Peyer's patch (tissue), 4 donors: ENCODE results near the gene CPB2. TPM values are rescaled to one million over a fixed set of nuclear protein-coding genes. Genes with fewer than 3 reads are reported as not detected.
A peak's percentile ranks its signal among the peaks of the same experiment; 100 is the strongest.

Source experiments
- DNase-seq, 3 donors: peaks; one replicate each; pipeline ENCODE4 v3.0.0-alpha.2; 2017 to 2019
- H3K27ac ChIP-seq, 4 donors: fragments of 200-600 bp; sonication (generic); one replicate each; pipeline ENCODE4 v1.5.1; 2016 to 2019
- H3K27me3 ChIP-seq, 2 donors: fragments of 200-600 bp; sonication (generic); one replicate each; pipeline ENCODE4 v1.5.1; 2019
- H3K36me3 ChIP-seq, 3 donors: fragments of 200-600 bp; sonication (generic); one replicate each; pipeline ENCODE4 v1.5.1; 2016 to 2019
- H3K4me1 ChIP-seq, 4 donors: fragments of 200-600 bp; sonication (generic); one replicate each; pipeline ENCODE4 v1.5.1; 2016 to 2019
- H3K4me3 ChIP-seq, 4 donors: fragments of 200-600 bp; sonication (generic); 1 replicate in 3 of 4; 2 replicates in 1 of 4; pipeline ENCODE4 v1.5.1; 2016 to 2019; ENCODE audit warnings: mild to moderate bottlenecking in 1 of 4
- H3K9me3 ChIP-seq, 4 donors: fragments of 200-600 bp; sonication (generic); one replicate each; pipeline ENCODE4 v1.5.1; 2016 to 2019; ENCODE audit warnings: mild to moderate bottlenecking in 1 of 4
- CTCF ChIP-seq, 6 experiments: fragments of 450-650 bp in 4 of 6; fragments of 200-600 bp in 2 of 6; sonication (generic) in 1 of 6; IDR thresholded peaks; one replicate each; pipeline ENCODE4 v1.5.1; 2017 to 2019; ENCODE audit warnings: antibody characterized with exemption in 6 of 6, mild to moderate bottlenecking in 3 of 6, moderate library complexity in 1 of 6
- POLR2A ChIP-seq, 2 donors: fragments of 450-650 bp; IDR thresholded peaks; one replicate each; pipeline ENCODE4 v1.5.1; 2017; ENCODE audit warnings: antibody characterized with exemption in 2 of 2, mild to moderate bottlenecking in 2 of 2, moderate library complexity in 2 of 2
- total RNA-seq, 4 donors: library from RNA; depleted of rRNA; stranded (reverse); fragments of >200 nt; gene quantifications; one replicate each; pipeline ENCODE4 v1.1.0, GENCODE V29; 2016

Gene CPB2
- total RNA-seq, 4 donors from 2014 or later = not detected

DNA sequence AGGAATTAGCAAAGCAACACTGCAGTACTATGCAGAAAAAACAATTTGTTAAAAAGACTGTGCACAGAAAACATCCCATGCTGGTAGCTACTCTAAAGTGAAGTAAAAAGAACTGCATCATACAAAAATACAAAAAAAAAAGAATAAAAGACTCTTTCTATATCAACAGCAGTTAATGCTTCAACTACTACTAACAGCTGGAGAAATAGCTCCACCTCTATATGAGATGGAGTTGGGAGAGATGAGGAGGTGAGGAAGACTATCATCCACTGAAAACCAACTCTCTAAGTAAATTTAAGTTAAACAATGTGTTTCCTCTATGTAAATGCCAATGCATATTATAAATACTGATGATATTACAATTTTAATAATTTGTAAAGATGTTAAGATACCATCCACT is 54.1 kb downstream of the CPB2 start:
- no peak for DNase-seq
- Histone ChIP-seq H3K27me3 (no peaks in the 10 kb centered on the region), H3K27ac (no peak overlapping the region), H3K36me3 (no peaks in the 10 kb centered on the region), H3K9me3 (no peaks in the 10 kb centered on the region), H3K4me3 (peak overlapping the region in 1 of 4 donors; percentile 5), H3K4me1 (peaks cover 0 to 20% (median 3%) of the 10 kb centered on the region in 4 donors)
- no peak for TF ChIP-seq POLR2A (IDR thresholded peaks at IDR 0.05)

- H3K27ac ChIP-seq = no peak overlapping the region
- DNase-seq = no peak
- H3K4me3 ChIP-seq = no peak overlapping the region
- H3K9me3 ChIP-seq = no peaks in the 10 kb centered on the region
- peaks cover 0 to 14% (median 0%) of the 10 kb centered on the region in 3 donors for H3K36me3 ChIP-seq
- H3K27me3 ChIP-seq = no peaks in the 10 kb centered on the region
- no peak for TF ChIP-seq CTCF (IDR thresholded peaks at IDR 0.05)
- no peak for TF ChIP-seq POLR2A (IDR thresholded peaks at IDR 0.05)
- H3K4me1 ChIP-seq = no peaks in the 10 kb centered on the region
These were observed 59.4 kb downstream of the CPB2 start for GRCh38 chr13:46045424-46045823.

- Histone ChIP-seq H3K9me3 (no peaks in the 10 kb centered on the region), H3K36me3 (peaks cover 0 to 14% (median 0%) of the 10 kb centered on the region in 3 donors), H3K4me1 (no peaks in the 10 kb centered on the region), H3K4me3 (no peak overlapping the region), H3K27ac (no peak overlapping the region), H3K27me3 (no peaks in the 10 kb centered on the region)
- TF ChIP-seq CTCF (IDR thresholded peaks at IDR 0.05) (no peak), POLR2A (IDR thresholded peaks at IDR 0.05) (no peak)
- DNase-seq = no peak
These were observed 61.2 kb downstream of the CPB2 start for GRCh38 chr13:46043647-46044046.

DNA sequence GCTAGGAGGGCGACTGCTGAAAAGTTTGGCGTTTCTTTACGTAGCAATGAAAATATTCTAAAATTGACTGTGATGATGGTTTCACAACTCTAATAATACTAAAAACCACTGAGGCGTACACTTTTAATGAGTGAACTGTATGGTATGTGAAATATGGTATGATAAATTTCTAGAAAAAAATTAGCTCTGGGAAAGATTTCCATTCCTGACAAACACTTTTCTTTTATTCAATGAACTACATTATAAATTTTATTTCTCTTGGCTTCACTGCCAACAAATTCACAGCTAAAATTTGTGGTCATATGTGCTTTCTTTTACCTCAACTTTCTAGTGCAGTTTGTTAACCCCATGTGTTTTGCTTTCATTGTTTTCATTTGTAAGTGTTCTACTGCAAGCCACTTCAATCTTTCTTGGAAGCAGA is 63.4 kb downstream of the CPB2 start:
- no peak for TF ChIP-seq CTCF (IDR thresholded peaks at IDR 0.05)
- no peak for TF ChIP-seq POLR2A (IDR thresholded peaks at IDR 0.05)
- DNase-seq = no peak
- Histone ChIP-seq H3K9me3 (no peaks in the 10 kb centered on the region), H3K27me3 (no peaks in the 10 kb centered on the region), H3K4me1 (no peaks in the 10 kb centered on the region), H3K4me3 (no peak overlapping the region), H3K27ac (no peak overlapping the region), H3K36me3 (peaks cover 0 to 14% (median 0%) of the 10 kb centered on the region in 3 donors)

DNA sequence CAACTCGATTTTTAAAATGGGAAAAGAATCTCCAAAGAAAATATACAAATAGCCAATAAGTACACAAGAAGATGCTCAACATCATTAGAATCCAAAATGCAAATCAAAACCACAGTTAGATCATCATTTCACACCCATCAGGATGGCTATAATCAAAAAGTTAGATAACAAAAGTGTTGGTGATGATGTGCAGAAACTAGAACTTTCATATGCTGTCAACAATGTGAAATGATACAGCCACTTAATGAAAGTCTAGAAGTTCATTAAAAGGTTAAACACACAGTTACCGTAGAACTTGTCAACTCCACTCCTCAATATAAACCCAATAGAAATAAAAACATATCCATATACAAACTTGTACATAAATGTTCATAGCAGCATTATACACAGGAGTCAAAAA is 64.1 kb downstream of the CPB2 start:
- no peaks in the 10 kb centered on the region for H3K4me1 ChIP-seq
- H3K36me3 ChIP-seq = peaks cover 0 to 14% (median 0%) of the 10 kb centered on the region in 3 donors
- H3K9me3 ChIP-seq = no peaks in the 10 kb centered on the region
- no peak overlapping the region for H3K27ac ChIP-seq
- H3K27me3 ChIP-seq = no peaks in the 10 kb centered on the region
- no peak overlapping the region for H3K4me3 ChIP-seq
- DNase-seq = no peak
- no peak for TF ChIP-seq CTCF (IDR thresholded peaks at IDR 0.05)

DNA sequence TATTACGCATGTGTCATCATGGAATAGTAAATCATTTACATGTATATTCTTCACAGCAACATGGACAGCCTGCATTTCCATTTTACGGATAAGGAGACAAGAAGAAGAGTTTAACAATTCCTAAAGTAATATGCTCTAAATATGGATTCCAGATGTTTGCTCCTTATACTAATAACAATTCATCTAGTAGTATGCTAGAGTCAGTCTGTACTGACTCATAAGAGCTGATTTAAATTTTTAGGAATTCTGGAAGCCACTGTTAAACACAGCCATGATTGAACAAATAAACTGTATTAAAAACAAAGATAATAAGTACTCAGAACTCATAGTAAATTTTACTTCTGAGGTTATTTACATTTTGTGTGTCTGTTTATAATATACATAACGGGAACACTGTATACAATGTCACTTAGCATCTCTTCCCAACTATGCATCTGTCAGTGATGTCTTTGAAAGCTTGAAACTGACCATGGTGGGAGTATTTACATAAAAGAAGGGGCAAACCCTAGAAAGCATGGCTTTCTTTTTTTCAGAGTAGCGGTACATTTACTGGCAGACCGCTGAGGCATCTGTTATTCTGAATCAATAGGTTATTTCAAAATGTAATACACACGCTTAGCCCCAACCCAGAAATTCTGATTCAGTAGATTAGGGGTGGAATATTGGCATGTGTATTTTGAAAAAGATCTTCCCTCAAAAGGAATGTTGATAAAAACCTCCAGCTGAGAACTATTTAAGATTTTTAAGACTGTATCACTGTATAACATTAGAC is 65.2 kb downstream of the CPB2 start:
- DNase-seq = no peak
- Histone ChIP-seq H3K4me1 (no peaks in the 10 kb centered on the region), H3K36me3 (peaks cover 0 to 22% (median 0%) of the 10 kb centered on the region in 3 donors), H3K27ac (no peak overlapping the region), H3K27me3 (no peaks in the 10 kb centered on the region), H3K4me3 (no peak overlapping the region), H3K9me3 (no peaks in the 10 kb centered on the region)
- TF ChIP-seq POLR2A (IDR thresholded peaks at IDR 0.05) = no peak
- TF ChIP-seq CTCF (IDR thresholded peaks at IDR 0.05) = no peak
